NOMO-1 (cell line): Measurements from ENCODE around the gene SAMHD1.
"Not testable (repeated sequence)": the region's sequence is repeated elsewhere in the genome, so short reads cannot be mapped to it uniquely, and the experiment has no call there.

Experiments used
- DNase-seq, 2 experiments: peaks; one replicate each; lab custom pipeline; 2025; ENCODE audit not compliant: unreplicated experiment in 2 of 2; lab: John Stamatoyannopoulos, UW

SAMHD1 gene

GRCh38 chr20:36917943-36918342 is 33.6 kb downstream of the SAMHD1 start:
- no peak for DNase-seq

- DNase-seq: no peak
These were observed 34.3 kb downstream of the SAMHD1 start for GRCh38 chr20:36917240-36917639.

GRCh38 chr20:36916199-36916598 is 35.3 kb downstream of the SAMHD1 start:
- no peak for DNase-seq

- no peak for DNase-seq
These were observed 42.9 kb downstream of the SAMHD1 start for GRCh38 chr20:36908603-36909002.

- not testable (repeated sequence) for DNase-seq
These were observed 45.4 kb downstream of the SAMHD1 start for GRCh38 chr20:36906086-36906485.

GRCh38 chr20:36905566-36905965 is 45.9 kb downstream of the SAMHD1 start:
- not testable (repeated sequence) for DNase-seq

- DNase-seq: no peak
These were observed 46.8 kb downstream of the SAMHD1 start for GRCh38 chr20:36904690-36905089.

- no peak for DNase-seq
These were observed 56.5 kb downstream of the SAMHD1 start for GRCh38 chr20:36895036-36895435.

GRCh38 chr20:36893801-36894200 is 57.7 kb downstream of the SAMHD1 start:
- DNase-seq: no peak

- no peak for DNase-seq
These were observed 60.3 kb downstream of the SAMHD1 start for GRCh38 chr20:36891211-36891610.

GRCh38 chr20:36890586-36890985 is 60.9 kb downstream of the SAMHD1 start:
- no peak for DNase-seq

GRCh38 chr20:36888880-36889516 is 62.5 kb downstream of the SAMHD1 start:
- DNase-seq: no peak

- peak in 1 of 2 experiments; percentile 18 for DNase-seq
These were observed 63.8 kb downstream of the SAMHD1 start for GRCh38 chr20:36887752-36888090.

GRCh38 chr20:36886859-36887751 is 64.4 kb downstream of the SAMHD1 start:
- peak; percentile 68 to 76 for DNase-seq

GRCh38 chr20:36885356-36885755 is 66.2 kb downstream of the SAMHD1 start:
- no peak for DNase-seq

GRCh38 chr20:36883977-36884535 is 67.5 kb downstream of the SAMHD1 start:
- peak in 1 of 2 experiments; percentile 16 for DNase-seq

GRCh38 chr20:36881888-36882287 is 69.6 kb downstream of the SAMHD1 start:
- no peak for DNase-seq

GRCh38 chr20:36881331-36881730 is 70.2 kb downstream of the SAMHD1 start:
- no peak for DNase-seq

GRCh38 chr20:36880741-36881250 is 70.7 kb downstream of the SAMHD1 start:
- DNase-seq: no peak

GRCh38 chr20:36878941-36879340 is 72.6 kb downstream of the SAMHD1 start:
- no peak for DNase-seq

- DNase-seq: no peak
These were observed 75.1 kb downstream of the SAMHD1 start for GRCh38 chr20:36876473-36876833.
